SK-MEL-5 (cell line): ENCODE measurements around the gene STRIP1. TPM values are rescaled to one million over a fixed set of nuclear protein-coding genes. Genes with fewer than 3 reads are reported as not detected.
"Not testable (repeated sequence)": the region's sequence is repeated elsewhere in the genome, so short reads cannot be mapped to it uniquely, and the experiment has no call there.

Experiments used
- DNase-seq: peaks from one replicate; pipeline ENCODE4 v3.0.0-alpha.2; 2016; ENCODE audit warnings: low read depth, low spot score
- in situ Hi-C: cut with HindIII; loops from 2 replicates; pipeline ENCODE4 v1.10.0; 2016; ENCODE audit warnings: low sequenced_read_pairs, high pct_unique_total_duplicates, low pct_unique_long_range_greater_than_20kb
- total RNA-seq: library from RNA; depleted of rRNA; stranded (reverse); fragments of >200 nt; shearing (Covaris generic); gene quantifications from 2 replicates; pipeline ENCODE4 v1.2.3, GENCODE V29; 2014

The STRIP1 gene
- total RNA-seq, 1 experiment from 2014 or later, result 35.5 TPM

DNA sequence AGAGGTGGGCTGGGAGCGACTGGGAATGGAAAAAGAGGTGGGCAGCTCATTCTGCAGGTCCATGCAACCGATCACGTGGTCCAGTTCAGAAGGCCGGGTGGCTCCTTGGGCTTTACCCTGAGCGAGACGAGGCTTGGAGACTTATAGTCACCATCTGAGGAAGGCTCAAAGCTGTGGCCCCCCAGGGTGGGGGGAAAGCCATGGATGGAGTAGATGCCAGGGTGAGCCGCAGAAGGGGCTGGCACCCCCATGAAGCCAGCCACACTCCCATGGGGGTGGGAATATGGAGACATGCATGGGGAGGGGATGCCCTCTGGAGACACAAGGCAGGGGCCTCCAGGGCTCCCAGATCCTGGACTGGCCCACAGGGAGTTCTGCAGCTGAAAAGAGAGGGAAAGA, 26.2 kb downstream of the STRIP1 start:
- in situ Hi-C loops, result no loop called here
- DNase-seq, result no peak

DNA sequence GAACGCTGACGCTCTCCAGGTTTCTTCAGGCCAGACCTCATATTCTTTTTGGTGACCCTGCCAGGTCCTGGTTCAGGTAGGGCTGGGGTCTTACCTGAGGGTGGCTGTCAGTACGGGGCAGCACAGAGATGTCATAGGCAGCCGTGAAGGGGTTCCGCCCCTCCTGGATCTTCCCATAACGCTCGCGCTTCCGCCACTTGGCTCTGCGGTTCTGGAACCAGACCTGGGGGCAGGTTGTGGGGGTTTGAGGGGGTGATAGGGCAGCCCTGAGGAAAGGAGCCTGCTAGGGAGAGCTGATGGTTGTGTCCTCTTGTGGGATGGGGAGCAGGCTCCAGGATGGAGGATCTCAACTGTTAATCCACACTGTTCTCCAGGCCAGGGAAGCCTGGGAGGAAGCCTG, 26.9 kb downstream of the STRIP1 start:
- no peak for DNase-seq
- in situ Hi-C loops, result no loop called here

DNA sequence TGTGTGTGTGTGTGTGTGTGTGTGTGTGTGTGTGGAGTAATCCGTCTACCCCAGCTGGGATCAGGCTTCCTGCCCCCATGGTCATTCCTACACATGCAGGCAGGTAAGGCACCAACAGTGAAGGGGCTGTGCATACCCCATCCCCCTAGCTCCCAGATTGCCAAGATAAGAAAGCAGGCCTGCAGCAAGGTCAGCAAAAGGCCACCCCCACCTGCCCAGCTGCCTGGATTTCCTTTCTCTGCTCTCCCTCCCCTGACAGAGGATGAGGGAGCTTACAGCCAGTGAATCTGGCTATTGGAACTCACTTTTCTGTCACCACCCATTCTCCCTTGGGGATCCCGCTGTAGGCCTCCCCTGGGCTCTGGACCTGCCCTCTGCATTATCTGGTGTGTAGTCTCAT, 28.2 kb downstream of the STRIP1 start:
- DNase-seq, result no peak
- in situ Hi-C loops, result no loop called here

DNA sequence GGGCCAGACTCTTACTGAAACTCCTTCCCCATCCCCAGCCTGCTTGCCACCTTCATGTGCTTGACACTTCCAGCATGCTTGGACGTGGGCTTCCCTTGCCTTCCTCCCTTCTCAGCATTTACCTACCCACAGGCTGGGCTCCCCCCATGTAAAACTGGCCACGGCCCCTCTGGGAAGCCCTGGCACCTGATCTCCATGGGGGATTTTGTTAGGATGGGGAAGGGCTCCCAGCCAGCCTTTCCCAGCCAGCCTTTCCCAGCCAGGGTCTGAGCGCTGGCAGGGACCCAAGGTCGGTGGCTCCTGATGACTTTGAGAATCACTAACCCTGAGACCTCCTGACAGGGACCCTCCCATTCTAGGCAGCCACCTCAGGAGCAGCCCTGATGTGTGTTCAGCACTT, 29.4 kb downstream of the STRIP1 start:
- in situ Hi-C loops, result no loop called here
- DNase-seq, result no peak

DNA sequence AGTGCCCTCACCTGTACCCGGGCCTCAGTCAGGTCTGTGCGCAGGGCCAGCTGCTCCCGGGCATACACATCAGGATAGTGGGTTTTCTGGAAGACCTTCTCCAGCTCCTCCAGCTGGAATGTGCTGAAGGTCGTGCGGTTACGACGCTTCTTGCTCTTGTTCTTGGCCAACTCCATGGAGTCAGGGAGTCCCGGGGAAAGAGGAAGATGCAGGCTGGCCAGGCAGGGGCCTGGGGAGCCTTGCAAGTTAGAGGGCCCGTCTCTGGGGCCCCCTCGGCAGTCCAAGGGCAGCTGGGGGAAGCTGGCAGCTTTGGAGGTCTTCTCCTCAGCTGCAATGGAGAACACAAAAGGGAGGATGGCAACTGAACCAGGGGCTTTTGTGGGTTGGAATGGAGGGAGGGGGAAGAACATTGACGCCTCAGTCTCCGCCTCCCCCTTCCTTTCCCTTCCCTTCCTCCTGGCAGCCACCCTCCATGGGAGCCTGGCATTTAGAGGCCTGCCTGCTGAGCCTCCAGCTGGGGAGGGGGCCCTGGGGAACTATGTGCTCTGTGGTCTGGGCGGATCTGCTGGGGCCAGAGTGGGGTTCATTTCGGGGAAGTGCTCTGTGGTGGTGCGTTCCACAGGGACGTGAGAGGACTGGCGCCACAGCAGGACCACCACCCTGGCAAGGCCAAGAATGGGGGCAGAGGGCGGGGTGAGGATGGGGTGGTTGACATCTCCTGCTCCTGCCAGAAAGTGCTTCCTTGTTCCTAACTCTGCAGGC, 30.3 kb downstream of the STRIP1 start:
- in situ Hi-C loops, result no loop called here
- DNase-seq, result no peak

DNA sequence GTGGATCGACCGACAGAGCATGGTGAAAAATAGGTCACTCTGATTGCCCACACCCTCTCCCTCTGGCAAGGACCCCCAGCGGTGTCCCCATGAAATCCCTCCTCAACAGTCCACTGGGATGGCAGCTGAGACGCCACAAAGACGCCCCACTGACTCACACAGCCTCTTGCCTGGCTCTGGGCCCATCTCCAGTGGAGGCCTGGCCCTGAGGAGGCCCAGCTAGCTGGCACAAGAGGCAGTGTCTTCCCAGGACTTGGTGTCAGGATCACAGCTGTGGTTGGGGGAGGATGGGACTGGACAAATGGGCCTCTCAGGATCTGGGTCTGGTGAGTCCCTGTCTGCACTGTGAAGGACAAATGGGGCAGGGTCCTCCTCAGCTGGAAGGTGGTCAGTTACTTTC, 31.4 kb downstream of the STRIP1 start:
- DNase-seq, result no peak
- in situ Hi-C loops, result no loop called here

DNA sequence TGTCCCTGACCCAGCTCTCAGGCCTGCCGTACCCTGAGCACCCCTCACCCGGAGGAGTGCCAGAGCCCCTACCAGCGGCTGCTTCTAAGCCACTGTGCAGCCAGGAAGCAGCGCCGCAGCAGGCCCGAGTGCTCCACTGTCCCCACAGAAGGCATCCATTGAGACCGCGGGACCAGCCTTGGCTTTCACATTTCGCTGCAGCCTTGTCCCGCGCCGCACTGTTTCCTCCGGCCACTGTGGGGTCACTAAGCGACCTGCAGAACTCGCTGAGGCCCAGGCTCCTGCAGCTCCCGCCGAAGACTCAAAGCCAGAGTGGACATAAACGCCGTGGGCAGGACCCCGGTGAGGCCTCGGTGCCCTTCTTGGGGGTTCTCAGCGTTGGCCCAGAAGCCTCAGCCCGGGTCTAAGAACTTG, 33.1 kb downstream of the STRIP1 start:
- in situ Hi-C loops, result no loop called here
- DNase-seq, result no peak

DNA sequence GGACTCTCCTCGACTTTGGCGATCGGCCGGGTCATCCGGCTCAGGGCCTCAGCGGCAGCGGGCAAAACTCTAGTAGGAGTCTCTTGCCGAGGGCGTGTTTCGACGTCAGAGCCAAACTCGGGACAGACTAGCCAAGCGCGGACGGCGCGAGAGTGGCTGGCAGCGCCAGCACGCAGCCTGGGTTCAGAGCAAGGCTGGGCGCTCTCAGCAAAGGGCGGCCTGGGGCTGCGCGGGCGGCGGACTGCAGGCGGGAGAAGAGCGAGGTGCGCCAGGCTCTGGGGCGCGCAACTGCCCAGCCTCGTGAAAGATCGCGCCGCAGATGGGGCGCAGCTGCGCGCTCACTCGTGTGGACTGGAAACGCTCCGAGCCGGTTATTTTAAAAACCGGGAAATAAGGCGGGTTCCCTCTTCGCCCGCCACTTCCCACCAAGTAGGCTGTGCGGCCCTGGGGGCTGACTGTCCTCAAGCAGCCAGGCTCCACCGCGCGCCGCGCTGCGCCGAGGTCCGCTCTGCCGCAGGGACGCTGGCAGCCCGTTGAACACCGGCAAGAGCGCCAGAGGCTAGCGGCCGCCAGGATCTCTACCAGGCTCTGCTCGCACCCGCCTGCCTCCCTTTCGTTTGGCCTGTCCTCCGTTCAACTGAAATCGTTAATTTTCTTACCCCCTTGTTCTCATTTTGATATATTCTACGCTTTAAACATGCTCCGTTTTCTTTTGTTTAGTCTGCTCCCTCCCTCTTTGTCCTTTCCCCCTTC, 33.6 kb downstream of the STRIP1 start:
- DNase-seq, result no peak
- in situ Hi-C loops, result no loop called here

DNA sequence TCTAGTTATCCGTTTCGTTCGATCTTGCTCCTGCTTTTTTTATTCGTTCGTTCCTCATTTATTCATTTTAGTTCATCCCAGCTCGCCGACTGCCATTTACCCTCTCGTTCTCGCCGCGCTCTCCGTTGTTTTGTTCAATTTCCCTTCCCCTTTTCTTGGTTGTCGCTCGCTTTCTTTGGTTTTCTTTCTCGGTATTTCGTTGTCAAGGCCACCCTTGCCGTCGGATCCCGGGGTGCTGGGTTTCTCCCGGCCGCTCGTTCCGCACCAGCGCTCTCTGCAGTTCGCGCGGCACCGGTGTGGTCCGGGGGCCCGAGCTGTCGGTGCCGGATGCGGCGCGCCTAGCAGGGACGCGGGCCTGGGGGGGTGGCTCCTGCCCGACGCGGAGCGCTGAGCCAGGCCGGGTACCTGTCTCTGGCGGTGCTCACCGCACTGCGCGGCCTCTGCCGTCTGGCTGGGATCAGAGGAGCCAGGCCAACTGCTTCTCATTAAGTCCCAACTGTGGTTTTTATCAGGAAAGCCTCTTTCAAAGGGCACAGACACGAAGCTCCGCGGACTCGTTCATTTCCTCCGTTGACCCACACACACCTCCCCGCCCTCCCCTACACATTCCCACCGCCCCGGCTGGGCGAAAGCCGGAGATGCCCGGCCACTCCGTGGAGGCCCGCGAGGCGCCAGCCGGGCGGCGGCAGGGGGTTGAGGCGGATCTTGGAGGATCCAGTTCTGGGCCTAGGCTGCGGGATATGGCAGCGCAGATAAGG, 34.4 kb downstream of the STRIP1 start:
- no peak for DNase-seq
- in situ Hi-C loops, result no loop called here

DNA sequence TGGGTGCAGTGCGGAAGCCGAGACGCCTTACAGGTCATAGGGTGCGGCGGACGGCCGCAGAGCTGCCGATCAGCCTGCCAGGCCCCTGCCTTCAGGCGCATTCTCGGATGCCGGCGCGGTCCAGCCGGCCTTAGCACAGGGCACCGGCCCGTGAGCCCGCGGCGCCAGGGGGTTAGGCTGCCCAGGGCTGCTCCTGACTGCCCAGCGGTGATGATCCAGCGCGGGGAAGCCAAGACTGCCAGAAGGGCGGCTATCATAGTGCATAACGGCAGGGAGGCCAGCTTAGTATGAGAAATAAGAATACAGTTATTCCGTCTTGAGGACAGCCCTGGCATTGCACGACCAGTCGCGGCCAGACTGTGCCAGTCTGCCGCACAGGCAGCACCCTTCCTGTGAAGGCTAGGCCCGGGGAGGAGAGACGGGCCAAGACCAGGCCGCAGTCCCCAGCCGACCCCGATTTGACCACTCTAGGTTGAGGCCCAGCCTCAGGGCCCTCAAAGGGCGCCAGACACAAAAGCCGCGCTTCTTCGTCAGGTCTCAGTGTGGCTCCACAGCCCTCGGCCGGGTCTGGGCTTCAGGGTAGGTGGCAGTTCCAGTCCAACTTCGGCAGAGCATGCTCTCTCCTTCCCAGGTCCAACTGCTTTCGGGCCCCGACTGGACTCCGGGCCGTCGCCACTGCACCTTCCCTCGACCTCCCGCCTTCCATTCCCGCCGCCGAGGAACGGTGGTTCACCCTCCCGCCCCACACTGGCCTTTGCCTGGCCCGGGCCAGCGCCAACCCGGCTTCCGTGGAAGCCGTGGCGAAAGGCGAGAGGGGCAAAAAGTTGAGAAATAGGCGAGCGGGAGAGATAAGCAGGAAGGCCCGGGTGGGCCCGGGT, 35.2 kb downstream of the STRIP1 start:
- no peak for DNase-seq
- in situ Hi-C loops, result no loop called here

DNA sequence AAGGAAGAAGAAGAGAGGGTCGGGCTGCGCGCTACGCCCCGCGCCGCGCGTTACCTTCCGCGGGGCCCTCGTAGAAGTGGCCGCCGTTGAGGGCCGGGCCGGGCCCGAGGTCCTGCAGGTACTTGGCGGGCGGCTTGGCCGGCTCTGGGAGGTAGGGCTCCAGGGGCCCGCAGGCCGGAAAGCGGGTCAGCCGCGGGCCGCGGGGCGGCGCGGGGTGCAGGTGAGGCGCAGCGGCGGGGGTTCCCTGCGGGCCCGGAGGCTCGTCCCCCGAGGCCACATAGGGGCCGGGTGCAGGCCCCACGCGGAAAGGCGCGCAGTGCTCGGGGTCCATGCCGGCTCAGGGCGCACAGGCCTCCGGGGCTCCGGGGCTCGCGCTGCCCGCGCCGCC, 35.9 kb downstream of the STRIP1 start:
- in situ Hi-C loops, result no loop called here
- DNase-seq, result no peak

DNA sequence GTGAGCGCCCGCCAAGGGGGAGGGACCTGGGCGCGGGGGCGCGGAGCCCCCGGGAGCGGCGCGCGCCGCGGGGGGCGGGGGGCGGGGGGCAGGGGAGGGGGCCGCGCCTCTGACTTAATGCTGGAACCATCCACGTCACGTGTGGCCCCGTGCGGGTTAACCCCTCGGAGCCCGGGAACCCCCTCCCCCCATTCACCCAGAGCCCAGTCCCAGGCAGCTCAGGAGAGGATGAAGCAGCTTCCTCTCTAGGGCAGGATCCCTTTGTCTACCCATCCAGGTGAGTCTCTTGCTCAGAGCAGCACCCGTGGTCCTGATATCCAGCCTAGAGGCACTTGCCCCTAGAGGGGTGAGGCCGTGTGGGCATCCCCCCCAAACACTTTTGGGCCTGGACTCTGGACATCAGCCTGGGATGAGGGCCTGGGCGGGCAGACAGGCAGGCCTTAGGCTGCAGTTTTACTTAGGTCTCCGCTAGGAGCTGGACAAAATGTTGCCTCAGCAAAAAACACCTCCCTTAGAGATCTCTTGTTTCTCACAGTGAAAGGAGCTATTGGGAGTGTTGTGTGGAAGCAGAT, 36.3 kb downstream of the STRIP1 start, which contains the start of gene ALX3:
Gene ALX3, minus strand, starts transcription at position 2 of the 572 bp plus-strand sequence. CDS start 60 bp downstream, outside the sequence.
- DNase-seq, result no peak
- in situ Hi-C loops, result no loop called here

DNA sequence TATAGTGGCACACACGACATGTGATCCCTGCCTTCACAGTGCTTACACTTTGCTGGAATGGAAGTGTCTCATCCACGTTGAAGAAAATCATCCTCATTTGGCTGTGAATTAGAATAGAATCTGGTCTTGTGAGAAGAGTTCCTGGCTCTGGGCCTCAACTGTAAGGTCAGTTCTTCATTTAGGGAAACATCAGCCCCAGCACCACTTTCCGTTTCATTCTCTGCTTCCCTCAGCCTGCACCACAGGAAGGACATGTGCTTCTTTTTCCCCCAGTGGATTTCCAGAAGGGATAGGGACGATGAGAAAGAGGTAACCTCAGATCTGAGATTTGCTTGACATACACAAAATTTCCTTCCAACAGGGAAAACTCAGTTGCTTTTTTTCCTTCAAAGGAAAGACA, 39.7 kb downstream of the STRIP1 start:
- in situ Hi-C loops, result no loop called here
- no peak for DNase-seq

DNA sequence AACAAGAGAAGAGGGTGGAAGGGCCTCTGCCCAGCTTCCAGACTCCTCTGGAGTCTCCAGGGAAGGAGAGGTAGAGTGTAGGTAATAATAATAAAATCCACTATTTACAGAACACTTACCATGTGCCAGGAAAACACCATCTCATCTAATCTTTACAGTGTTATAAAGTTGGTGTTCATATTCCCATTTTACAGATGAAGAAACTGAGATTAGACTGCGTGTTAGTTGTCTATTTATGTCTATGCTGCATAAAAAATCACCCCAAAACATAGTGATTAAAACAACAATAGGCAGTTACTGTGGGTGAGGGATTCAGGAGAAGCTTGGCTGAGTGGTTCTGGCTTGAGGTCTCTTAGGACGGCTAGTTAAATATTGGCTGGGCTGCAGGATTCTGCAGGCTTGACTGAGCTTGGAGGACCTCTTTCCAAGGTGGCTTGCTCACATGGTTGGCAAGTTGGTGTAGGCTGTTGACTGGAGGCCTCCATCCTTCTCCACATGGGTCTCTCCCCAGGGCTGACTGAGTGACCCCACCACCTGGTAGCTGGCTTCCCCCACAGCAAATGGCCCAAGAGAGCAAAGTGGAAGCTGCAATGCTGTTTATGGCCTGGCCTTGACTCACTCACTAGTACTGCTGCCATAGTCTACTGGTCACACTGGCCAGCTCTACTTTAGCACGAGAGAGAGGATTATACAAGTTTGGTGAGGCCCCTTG, 42.5 kb downstream of the STRIP1 start:
- in situ Hi-C loops, result no loop called here
- no peak for DNase-seq

DNA sequence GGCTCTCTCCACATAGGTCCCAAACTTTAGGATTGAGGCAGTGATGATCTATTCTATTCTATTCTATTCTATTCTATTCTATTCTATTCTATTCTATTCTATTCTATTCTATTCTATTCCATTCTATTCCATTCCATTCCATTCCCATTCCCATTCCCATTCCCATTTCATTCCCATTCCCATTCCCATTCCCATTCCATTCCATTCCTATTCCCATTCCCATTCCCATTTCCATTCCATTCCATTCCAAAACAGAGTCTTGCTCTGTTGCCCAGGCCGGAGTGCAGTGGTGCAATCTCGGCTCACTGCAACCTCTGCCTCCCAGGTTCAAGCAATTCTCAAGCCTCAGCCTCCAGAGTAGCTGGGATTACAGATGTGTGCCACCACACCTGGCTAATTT, 45.6 kb downstream of the STRIP1 start:
- in situ Hi-C loops, DNase-seq: not testable (repeated sequence)

DNA sequence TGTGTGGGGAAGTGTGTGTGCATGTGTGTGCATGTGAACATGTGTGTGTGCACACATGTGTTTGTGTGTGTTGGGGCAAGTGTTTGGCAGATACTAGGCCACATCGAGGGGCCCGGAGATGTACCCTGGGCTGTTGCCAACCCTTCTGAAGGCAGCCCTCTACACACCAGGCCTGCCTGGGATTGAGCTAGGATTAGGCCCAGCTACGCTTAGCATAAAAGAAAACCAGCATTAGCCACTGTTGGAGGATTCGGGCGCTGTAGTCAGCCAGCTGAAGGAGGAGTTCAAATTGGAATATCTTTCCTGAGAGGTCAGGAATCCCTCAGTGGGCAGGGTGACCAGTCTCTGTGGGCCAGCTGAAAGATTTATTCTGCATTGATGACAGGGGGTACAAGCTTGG, 46.6 kb downstream of the STRIP1 start:
- in situ Hi-C loops, result no loop called here
- no peak for DNase-seq

DNA sequence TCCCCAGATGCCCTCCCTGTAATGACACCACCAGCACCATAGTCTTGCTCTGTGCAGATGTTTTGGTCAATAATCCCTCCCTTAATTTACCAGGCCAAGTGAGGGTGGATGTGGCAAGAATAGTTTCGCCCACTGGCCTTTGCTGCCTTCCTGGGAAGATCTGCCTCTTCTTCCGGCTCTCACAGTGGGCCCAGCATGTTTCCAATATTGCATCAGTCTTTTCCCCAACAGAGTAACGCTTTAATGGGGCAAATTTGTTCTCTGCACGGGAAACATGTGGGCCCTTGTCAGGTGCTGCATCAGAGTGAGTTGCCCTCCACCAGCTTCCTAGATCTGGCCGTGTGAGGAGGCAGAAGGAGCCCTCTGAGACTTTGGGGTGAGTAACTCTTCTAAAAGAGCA, 48.1 kb downstream of the STRIP1 start:
- in situ Hi-C loops, result no loop called here
- DNase-seq, result no peak
